Activated CD4-positive, alpha-beta T cell treated with anti-CD3 and anti-CD28 coated beads for 36 hours (primary cell): ENCODE measurements around the gene RAI14. TPM values are rescaled to one million over a fixed set of nuclear protein-coding genes. Genes with fewer than 3 reads are reported as not detected.

Experiments
- ATAC-seq: fragments of 200-7000 bp; cut with Tn5 transposase; one replicate; pipeline ENCODE4 v1.10.0; 2021; ENCODE audit warnings: mild to moderate bottlenecking, moderate library complexity
- CTCF ChIA-PET: fragments of 350-600 bp; sonication (Branson Sonifier 250); formaldehyde crosslinking; loops from one replicate; lab custom pipeline; 2021; ENCODE audit warnings: antibody characterized with exemption; lab: Charles Lee
- POLR2A ChIA-PET: fragments of 350-600 bp; sonication (Branson Sonifier 250); formaldehyde crosslinking; loops from one replicate; lab custom pipeline; 2021; ENCODE audit warnings: antibody characterized with exemption, inconsistent platforms; lab: Charles Lee
- DNase-seq: peaks from one replicate; pipeline ENCODE4 v3.0.0-alpha.2; 2020
- H3K27ac Mint-ChIP-seq: one replicate; pipeline ENCODE4 v1.8.0; 2021; ENCODE audit warnings: mixed read lengths
- H3K27me3 Mint-ChIP-seq: one replicate; pipeline ENCODE4 v1.8.0; 2021; ENCODE audit warnings: mixed read lengths
- H3K36me3 Mint-ChIP-seq: one replicate; pipeline ENCODE4 v1.8.0; 2021; ENCODE audit warnings: low read depth, mixed read lengths
- H3K4me1 Mint-ChIP-seq: one replicate; pipeline ENCODE4 v1.8.0; 2021; ENCODE audit warnings: mixed read lengths
- H3K4me3 Mint-ChIP-seq: one replicate; pipeline ENCODE4 v1.8.0; 2021; ENCODE audit warnings: mild to moderate bottlenecking, moderate library complexity, mixed read lengths
- H3K9me3 Mint-ChIP-seq: one replicate; pipeline ENCODE4 v1.8.0; 2021; ENCODE audit warnings: low read depth, mixed read lengths
- intact Hi-C, 2 experiments: fragments of 100-400 bp; cut with DNase I in 1 of 2; cut with micrococcal nuclease in 1 of 2; formaldehyde crosslinking; loops; one replicate each; pipeline versions ENCODE4 v1.14.2 to v1.15.1; 2022 to 2024; cut with DNase I, micrococcal nuclease
- total RNA-seq, 2 experiments: library from RNA; stranded (reverse); gene quantifications; one replicate each; pipeline ENCODE4 v1.2.3, GENCODE V29; 2021

Gene RAI14
- total RNA-seq, 2 experiments from 2014 or later, result 4.5 to 7.1 TPM

GRCh38 chr5:34707451-34708107 is 51.5 kb downstream of the RAI14 start:
- DNase-seq (no peak), ATAC-seq (no peak)
- POLR2A ChIA-PET, result no interaction called here
- CTCF ChIA-PET, result interaction anchor here (0.8 kb wide), 1 partner anchor 10 kb away, joined by 3 read pairs; no protein-coding TSS in a partner anchor
- intact Hi-C loops, result no loop called here
- no peaks in the 10 kb centered on the region for H3K4me1 Mint-ChIP-seq
- H3K4me3 Mint-ChIP-seq, result no peak overlapping the region
- no peaks in the 10 kb centered on the region for H3K36me3 Mint-ChIP-seq
- H3K27me3 Mint-ChIP-seq, result no peaks in the 10 kb centered on the region
- H3K27ac Mint-ChIP-seq, result no peak overlapping the region
- H3K9me3 Mint-ChIP-seq, result no peaks in the 10 kb centered on the region

- Mint-ChIP-seq H3K4me1 (no peaks in the 10 kb centered on the region), H3K36me3 (no peaks in the 10 kb centered on the region), H3K9me3 (no peaks in the 10 kb centered on the region), H3K27ac (no peak overlapping the region), H3K27me3 (no peaks in the 10 kb centered on the region), H3K4me3 (no peak overlapping the region)
- ChIA-PET CTCF (interaction anchor here (1.3 kb wide), 1 partner anchor 223 kb away, joined by 3 read pairs; no protein-coding TSS in a partner anchor), POLR2A (no interaction called here)
- DNase-seq (no peak), ATAC-seq (no peak)
- intact Hi-C loops, result no loop called here
Observed at GRCh38 chr5:34708777-34709176, 52.6 kb downstream of the RAI14 start.

- Mint-ChIP-seq H3K27me3 (no peaks in the 10 kb centered on the region), H3K36me3 (no peaks in the 10 kb centered on the region), H3K4me3 (no peak overlapping the region), H3K9me3 (no peaks in the 10 kb centered on the region), H3K27ac (no peak overlapping the region), H3K4me1 (no peaks in the 10 kb centered on the region)
- ATAC-seq (no peak), DNase-seq (no peak)
- intact Hi-C loops, result no loop called here
- POLR2A ChIA-PET, result no interaction called here
- CTCF ChIA-PET, result interaction anchor here (0.8 kb wide), 1 partner anchor 26 kb away, joined by 3 read pairs; no protein-coding TSS in a partner anchor
Observed at GRCh38 chr5:34709861-34710673, 53.9 kb downstream of the RAI14 start.

- Mint-ChIP-seq H3K27me3 (no peaks in the 10 kb centered on the region), H3K4me3 (no peak overlapping the region), H3K4me1 (no peaks in the 10 kb centered on the region), H3K27ac (no peak overlapping the region), H3K36me3 (no peaks in the 10 kb centered on the region), H3K9me3 (no peaks in the 10 kb centered on the region)
- DNase-seq, result no peak
- CTCF ChIA-PET, result no interaction called here
- POLR2A ChIA-PET, result interaction anchor here (0.6 kb wide), 1 partner anchor 112 kb away, joined by 3 read pairs; no protein-coding TSS in a partner anchor
- no peak for ATAC-seq
- intact Hi-C loops, result no loop called here
Observed at GRCh38 chr5:34712565-34712964, 56.4 kb downstream of the RAI14 start.

- CTCF ChIA-PET, result no interaction called here
- no peaks in the 10 kb centered on the region for H3K9me3 Mint-ChIP-seq
- H3K4me3 Mint-ChIP-seq, result no peak overlapping the region
- intact Hi-C loops, result no loop called here
- no peaks in the 10 kb centered on the region for H3K4me1 Mint-ChIP-seq
- no peaks in the 10 kb centered on the region for H3K27me3 Mint-ChIP-seq
- DNase-seq (no peak), ATAC-seq (no peak)
- no peak overlapping the region for H3K27ac Mint-ChIP-seq
- H3K36me3 Mint-ChIP-seq, result no peaks in the 10 kb centered on the region
- POLR2A ChIA-PET, result no interaction called here
Observed at GRCh38 chr5:34715711-34716110, 59.6 kb downstream of the RAI14 start.

- ChIA-PET CTCF (interaction anchor here (0.7 kb wide), 1 partner anchor 19 kb away, joined by 3 read pairs; no protein-coding TSS in a partner anchor), POLR2A (no interaction called here)
- Mint-ChIP-seq H3K36me3 (no peaks in the 10 kb centered on the region), H3K27ac (no peak overlapping the region), H3K9me3 (no peaks in the 10 kb centered on the region), H3K4me1 (no peaks in the 10 kb centered on the region), H3K27me3 (peaks cover 3% of the 10 kb centered on the region), H3K4me3 (no peak overlapping the region)
- ATAC-seq (no peak), DNase-seq (no peak)
- intact Hi-C loops, result no loop called here
Observed at GRCh38 chr5:34716986-34717385, 60.9 kb downstream of the RAI14 start.

- POLR2A ChIA-PET, result no interaction called here
- ATAC-seq (no peak), DNase-seq (no peak)
- H3K36me3 Mint-ChIP-seq, result no peaks in the 10 kb centered on the region
- H3K4me1 Mint-ChIP-seq, result no peaks in the 10 kb centered on the region
- H3K27ac Mint-ChIP-seq, result no peak overlapping the region
- intact Hi-C loops, result no loop called here
- CTCF ChIA-PET, result no interaction called here
- H3K4me3 Mint-ChIP-seq, result no peak overlapping the region
- peaks cover 3% of the 10 kb centered on the region for H3K27me3 Mint-ChIP-seq
- no peaks in the 10 kb centered on the region for H3K9me3 Mint-ChIP-seq
Observed at GRCh38 chr5:34717426-34718327, 61.5 kb downstream of the RAI14 start.

DNA sequence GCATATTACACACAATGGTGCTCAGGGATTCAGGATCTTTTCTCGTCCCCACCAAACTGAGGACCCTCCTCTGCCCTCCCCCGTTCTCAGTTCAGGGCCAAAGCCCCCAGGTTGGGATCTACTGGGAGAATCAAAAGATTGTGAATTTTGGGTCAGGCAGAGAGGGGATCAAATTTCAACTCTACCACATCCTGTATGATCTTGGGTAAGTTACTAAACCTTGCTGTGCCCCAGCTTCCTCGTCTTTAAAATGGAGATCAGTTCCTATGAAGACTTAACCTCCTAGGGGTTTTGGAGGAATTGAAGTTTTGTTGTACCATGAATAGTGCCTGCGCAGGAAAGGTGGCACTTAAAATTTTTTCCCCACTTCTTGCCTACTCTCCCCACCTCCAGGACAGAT is 62.4 kb downstream of the RAI14 start:
- ATAC-seq (no peak), DNase-seq (no peak)
- POLR2A ChIA-PET, result no interaction called here
- intact Hi-C loops, result no loop called here
- H3K36me3 Mint-ChIP-seq, result no peaks in the 10 kb centered on the region
- H3K4me1 Mint-ChIP-seq, result no peaks in the 10 kb centered on the region
- H3K27ac Mint-ChIP-seq, result no peak overlapping the region
- H3K9me3 Mint-ChIP-seq, result no peaks in the 10 kb centered on the region
- H3K27me3 Mint-ChIP-seq, result peaks cover 3% of the 10 kb centered on the region
- H3K4me3 Mint-ChIP-seq, result no peak overlapping the region
- CTCF ChIA-PET, result no interaction called here

- Mint-ChIP-seq H3K4me3 (no peak overlapping the region), H3K27ac (no peak overlapping the region), H3K9me3 (no peaks in the 10 kb centered on the region), H3K36me3 (no peaks in the 10 kb centered on the region), H3K4me1 (no peaks in the 10 kb centered on the region), H3K27me3 (peaks cover 3% of the 10 kb centered on the region)
- POLR2A ChIA-PET, result no interaction called here
- intact Hi-C loops, result no loop called here
- ATAC-seq, result no peak
- CTCF ChIA-PET, result no interaction called here
- no peak for DNase-seq
Observed at GRCh38 chr5:34719029-34719428, 62.9 kb downstream of the RAI14 start.

GRCh38 chr5:34721327-34721726 is 65.2 kb downstream of the RAI14 start:
- intact Hi-C loops, result no loop called here
- Mint-ChIP-seq H3K36me3 (no peaks in the 10 kb centered on the region), H3K27me3 (peaks cover 6% of the 10 kb centered on the region), H3K4me1 (no peaks in the 10 kb centered on the region), H3K4me3 (no peak overlapping the region), H3K9me3 (peaks cover 2% of the 10 kb centered on the region), H3K27ac (no peak overlapping the region)
- POLR2A ChIA-PET, result no interaction called here
- CTCF ChIA-PET, result no interaction called here
- ATAC-seq, result no peak
- DNase-seq, result no peak

GRCh38 chr5:34722183-34722582 is 66.1 kb downstream of the RAI14 start:
- intact Hi-C loops, result no loop called here
- ChIA-PET CTCF (interaction anchor here (0.6 kb wide), 1 partner anchor 199 kb away, joined by 3 read pairs; no protein-coding TSS in a partner anchor), POLR2A (no interaction called here)
- peaks cover 10% of the 10 kb centered on the region for H3K27me3 Mint-ChIP-seq
- H3K9me3 Mint-ChIP-seq, result peaks cover 5% of the 10 kb centered on the region
- H3K4me1 Mint-ChIP-seq, result no peaks in the 10 kb centered on the region
- DNase-seq (no peak), ATAC-seq (no peak)
- no peak overlapping the region for H3K27ac Mint-ChIP-seq
- H3K36me3 Mint-ChIP-seq, result peaks cover 5% of the 10 kb centered on the region
- H3K4me3 Mint-ChIP-seq, result no peak overlapping the region
